Heart right ventricle (tissue), 16 donors: ENCODE data around the gene MT2A. TPM values are rescaled to one million over a fixed set of nuclear protein-coding genes. Genes with fewer than 3 reads are reported as not detected.

Experiments used
- ATAC-seq, 8 donors: fragments of 200-7000 bp; cut with Tn5 transposase; one replicate each; pipeline ENCODE4 v1.9.1; 2020; ENCODE audit warnings: mild to moderate bottlenecking in 8 of 8, moderate library complexity in 8 of 8, moderate number of reproducible peaks in 1 of 8
- DNase-seq, 2 donors: peaks; one replicate each; pipeline ENCODE4 v3.0.0-alpha.2; 2020
- H3K27ac ChIP-seq, 10 donors: fragments of 200-600 bp; sonication (generic) in 2 of 10; one replicate each; pipeline versions ENCODE4 v1.5.0 to v1.8.0; 2020 to 2022; ENCODE audit warnings: mild to moderate bottlenecking in 3 of 10
- H3K27me3 ChIP-seq, 7 donors: fragments of 200-600 bp; one replicate each; pipeline ENCODE4 v1.8.0; 2021 to 2022; ENCODE audit warnings: mild to moderate bottlenecking in 2 of 7
- H3K36me3 ChIP-seq, 9 donors: fragments of 200-600 bp; sonication (generic) in 1 of 9; one replicate each; pipeline versions ENCODE4 v1.5.0 to v1.8.0; 2020 to 2022; ENCODE audit warnings: mild to moderate bottlenecking in 2 of 9
- H3K4me1 ChIP-seq, 9 donors: fragments of 200-600 bp; sonication (generic) in 1 of 9; one replicate each; pipeline versions ENCODE4 v1.5.0 to v1.8.0; 2020 to 2022; ENCODE audit warnings: mild to moderate bottlenecking in 4 of 9
- H3K4me3 ChIP-seq, 10 donors: fragments of 200-600 bp; sonication (generic) in 2 of 10; one replicate each; pipeline versions ENCODE4 v1.5.0 to v1.8.0; 2020 to 2022; ENCODE audit warnings: mild to moderate bottlenecking in 7 of 10, moderate library complexity in 2 of 10
- H3K9me3 ChIP-seq, 11 donors: fragments of 200-600 bp in 10 of 11; sonication (generic) in 2 of 11; one replicate each; pipeline versions ENCODE4 v1.5.0 to v1.8.0; 2013 to 2022; ENCODE audit warnings: mild to moderate bottlenecking in 2 of 11, control low read depth in 1 of 11, moderate library complexity in 1 of 11
- CTCF ChIP-seq, 9 donors: fragments of 200-600 bp; sonication (generic) in 2 of 9; IDR thresholded peaks; one replicate each; pipeline versions ENCODE4 v1.5.0 to v1.8.0; 2021 to 2022; ENCODE audit warnings: antibody characterized with exemption in 9 of 9, mild to moderate bottlenecking in 5 of 9, moderate library complexity in 1 of 9
- WGBS, 2 donors: extraction: QIAGEN DNeasy Blood & Tissue Kit; methylation state at CpG; one replicate each; pipeline ENCODE4 v1.1.7; 2013; ENCODE audit warnings: inconsistent platforms in 1 of 2; 5-methylcytosine and 5-hydroxymethylcytosine counted together
- intact Hi-C, 10 donors: fragments of 100-400 bp; cut with DNase I; formaldehyde crosslinking; loops; one replicate each; pipeline versions ENCODE4 v1.11.1 to v1.14.2; 2022
- polyA plus RNA-seq, 2 donors: library from polyadenylated mRNA; stranded (reverse); fragments of 200-250 nt; gene quantifications; one replicate each; pipeline ENCODE4 v1.2.3, GENCODE V29; 2013
- total RNA-seq, 10 donors: library from RNA; stranded (reverse); fragmentation: NEBNext Ultra II Directional in 3 of 10; extraction: Animal tissue kit (Norgen Biotek cat#: 25700) in 3 of 10; gene quantifications; one replicate each; pipeline versions ENCODE4 v1.2.1 to v1.2.4, GENCODE V29; 2021 to 2023
- donor health status: Arrhythmogenic right ventricular cardiomyopathy.
- donor health status: ischemic (EF 13 %, LVEDD 7.1; RV severe dilation, severe dysfunction).
- donor health status: healthy with polysubstance abuse.
- donor health status: DM: no; HTN: yes; CAD: no.
- donor health status: DM: no; HTN: no; CAD: no.
- donor health status: ischemic (EF 25% LVEDD 6.9; RV normal size, moderate dysfunction).
- donor health status: ischemic (EF 25% LVEDD 5.7; RV mildly dilated, moderate dysfunction).
- donor health status: healthy.
- donor health status: DM: yes; HTN: yes; CAD: no.
- donor health status: Ischemic cardiomyopathy.
- donor health status: ischemic (EF 35%, LVEDD 5.7; RV mildly dilated, moderate dysfunction).
- donor health status: nonischemic (EF 11% LVEDD 7.7; RV severe dilation, severe dysfunction).
- donor health status: DM: yes; HTN: yes; CAD: no.
- donor health status: PGD.
- donor health status: ischemic (EF 29% LVEDD 5.4; RV normal size, mild dysfunction).
- donor health status: nonischemic (EF 23%, LVEDD 6.1; RV moderate dilation, normal function).

MT2A gene
- total and polyA plus RNA-seq, 12 donors, result 88.8 to 354 (median 116) TPM

- Histone ChIP-seq H3K4me3 (no peak overlapping the region), H3K27ac (no peak overlapping the region), H3K4me1 (peaks cover 3 to 11% (median 8%) of the 10 kb centered on the region in 9 donors), H3K27me3 (peaks cover 11 to 45% (median 34%) of the 10 kb centered on the region in 7 donors), H3K36me3 (no peaks in the 10 kb centered on the region), H3K9me3 (peaks cover 0 to 4% (median 0%) of the 10 kb centered on the region in 11 donors)
- DNase-seq, result no peak
- ATAC-seq, result no peak
- no peak for TF ChIP-seq CTCF (IDR thresholded peaks at IDR 0.05)
- intact Hi-C loops, result loop anchor here in 1 of 10 donors (10.0 kb wide), 1 partner anchor 77 kb away; no protein-coding TSS in a partner anchor
- WGBS, 2 donors, result 50 to 69% methylated on average over 4 of the region's 4 CpGs
Measured at GRCh38 chr16:56591377-56592060, 16.9 kb upstream of the MT2A start.

GRCh38 chr16:56593573-56594291, 14.7 kb upstream of the MT2A start:
- TF ChIP-seq CTCF (IDR thresholded peaks at IDR 0.05), result no peak
- no peak overlapping the region for H3K4me3 ChIP-seq
- H3K36me3 ChIP-seq, result no peaks in the 10 kb centered on the region
- H3K27me3 ChIP-seq, result peaks cover 11 to 27% (median 23%) of the 10 kb centered on the region in 7 donors
- ATAC-seq, result no peak
- peaks cover 3 to 11% (median 8%) of the 10 kb centered on the region in 9 donors for H3K4me1 ChIP-seq
- no peak for DNase-seq
- intact Hi-C loops, result loop anchor here in 1 of 10 donors (10.0 kb wide), 1 partner anchor 79 kb away; no protein-coding TSS in a partner anchor
- H3K9me3 ChIP-seq, result peaks cover 0 to 7% (median 0%) of the 10 kb centered on the region in 11 donors
- no peak overlapping the region for H3K27ac ChIP-seq
- WGBS, 2 donors, result 92 to 94% methylated on average over 6 of the region's 6 CpGs

- ATAC-seq (no peak), DNase-seq (no peak)
- peaks cover 0 to 7% (median 0%) of the 10 kb centered on the region in 11 donors for H3K9me3 ChIP-seq
- no peak for TF ChIP-seq CTCF (IDR thresholded peaks at IDR 0.05)
- H3K27me3 ChIP-seq, result peaks cover 7 to 25% (median 18%) of the 10 kb centered on the region in 7 donors
- H3K4me3 ChIP-seq, result no peak overlapping the region
- H3K36me3 ChIP-seq, result no peaks in the 10 kb centered on the region
- no peak overlapping the region for H3K27ac ChIP-seq
- peaks cover 3 to 7% (median 5%) of the 10 kb centered on the region in 9 donors for H3K4me1 ChIP-seq
- WGBS, 2 donors, result 90 to 93% methylated on average over 5 of the region's 5 CpGs
- intact Hi-C loops, result loop anchor here in 1 of 10 donors (10.0 kb wide), 1 partner anchor 79 kb away; no protein-coding TSS in a partner anchor
Measured at GRCh38 chr16:56594292-56594619, 14.1 kb upstream of the MT2A start.

- Histone ChIP-seq H3K4me3 (no peak overlapping the region), H3K27ac (no peak overlapping the region), H3K36me3 (no peaks in the 10 kb centered on the region), H3K27me3 (peaks cover 0 to 6% (median 0%) of the 10 kb centered on the region in 7 donors), H3K9me3 (peaks cover 0 to 2% (median 0%) of the 10 kb centered on the region in 11 donors), H3K4me1 (peaks cover 0 to 5% (median 0%) of the 10 kb centered on the region in 9 donors)
- TF ChIP-seq CTCF (IDR thresholded peaks at IDR 0.05), result peak; percentile 26 to 67 (median 58)
- 31 to 33% methylated on average over 8 of the region's 8 CpGs for WGBS, 2 donors
- intact Hi-C loops, result loop anchor here (1.0 to 5.0 kb wide), 7 partner anchors 47 to 102 kb away; partner anchors contain the start of gene MT1X (in 1 of the 10)
- DNase-seq (no peak), ATAC-seq (peak in 2 of 8 donors; percentile 34 to 39)
Measured at GRCh38 chr16:56600398-56600999, 7.9 kb upstream of the MT2A start.
